CD4-positive, CD25-positive, alpha-beta regulatory T cell (primary cell): ENCODE results near the gene TYMP. TPM values are rescaled to one million over a fixed set of nuclear protein-coding genes. Genes with fewer than 3 reads are reported as not detected.

Experiments used
- ATAC-seq, 2 donors: fragments of 150-1000 bp; cut with Tn5 transposase; one replicate each; pipeline ENCODE4 v1.10.0; 2021; ENCODE audit warnings: low read depth in 2 of 2, moderate number of reproducible peaks in 2 of 2, moderate library complexity in 1 of 2
- DNase-seq, 3 donors: peaks; one replicate each; pipeline versions ENCODE4 v3.0.0 to v3.0.0-alpha.2; 2012 to 2022; ENCODE audit warnings: mixed read lengths in 1 of 3
- H3K27ac ChIP-seq: one replicate; pipeline ENCODE4 v1.7.0; 2013; ENCODE audit warnings: mild to moderate bottlenecking, low read length; ENCODE audit not compliant: insufficient read depth, poor library complexity, severe bottlenecking
- H3K27me3 ChIP-seq: one replicate; pipeline ENCODE4 v1.7.0; 2013; ENCODE audit warnings: low read length; ENCODE audit not compliant: control insufficient read depth, insufficient read depth
- H3K36me3 ChIP-seq: one replicate; pipeline ENCODE4 v1.7.0; 2013; ENCODE audit warnings: mild to moderate bottlenecking, low read length, moderate library complexity; ENCODE audit not compliant: control insufficient read depth, insufficient read depth
- H3K4me1 ChIP-seq: 2 replicates; pipeline ENCODE4 v1.7.0; 2013; ENCODE audit warnings: mild to moderate bottlenecking, low read length; ENCODE audit not compliant: insufficient read depth, control insufficient read depth, poor library complexity, severe bottlenecking
- H3K4me3 ChIP-seq: one replicate; pipeline ENCODE4 v1.7.0; 2013; ENCODE audit warnings: low read depth, mild to moderate bottlenecking, low read length, moderate library complexity
- H3K9me3 ChIP-seq, 2 experiments: 1 replicate in 1 of 2; 2 replicates in 1 of 2; pipeline ENCODE4 v1.7.0; 2013; ENCODE audit warnings: low read length in 2 of 2, mild to moderate bottlenecking in 1 of 2, moderate library complexity in 1 of 2; ENCODE audit not compliant: control insufficient read depth in 2 of 2
- H3K27ac Mint-ChIP-seq, 3 donors: one replicate each; pipeline ENCODE4 v1.8.0; 2020 to 2022; ENCODE audit warnings: mild to moderate bottlenecking in 3 of 3, mixed read lengths in 3 of 3, moderate library complexity in 2 of 3
- H3K27me3 Mint-ChIP-seq: one replicate; pipeline ENCODE4 v1.8.0; 2022; ENCODE audit warnings: mild to moderate bottlenecking, mixed read lengths
- H3K36me3 Mint-ChIP-seq: one replicate; pipeline ENCODE4 v1.8.0; 2020; ENCODE audit warnings: mixed read lengths
- H3K4me1 Mint-ChIP-seq, 4 donors: one replicate each; pipeline ENCODE4 v1.8.0; 2020 to 2022; ENCODE audit warnings: mixed read lengths in 4 of 4, mild to moderate bottlenecking in 1 of 4
- H3K4me3 Mint-ChIP-seq, 4 donors: one replicate each; pipeline ENCODE4 v1.8.0; 2020 to 2022; ENCODE audit warnings: mild to moderate bottlenecking in 4 of 4, mixed read lengths in 4 of 4, moderate library complexity in 3 of 4
- H3K9me3 Mint-ChIP-seq, 7 donors: one replicate each; pipeline ENCODE4 v1.8.0; 2020 to 2022; ENCODE audit warnings: mixed read lengths in 7 of 7, mild to moderate bottlenecking in 3 of 7, moderate library complexity in 2 of 7
- polyA plus RNA-seq, 4 donors: library from polyadenylated mRNA; unstranded; fragments of 300-500 nt; fragmentation: Illumina TruSeq; gene quantifications; one replicate each; pipeline ENCODE4 v1.2.3, GENCODE V29; 2021
- total RNA-seq: library from RNA; stranded (reverse); gene quantifications from one replicate; pipeline ENCODE4 v1.2.3, GENCODE V29; 2022

The TYMP gene
- total and polyA plus RNA-seq, 5 donors from 2014 or later: 29.2 to 65.2 (median 46.9) TPM

- Mint-ChIP-seq H3K27me3 (peaks cover 4% of the 10 kb centered on the region), H3K4me1 (peaks cover 0 to 5% (median 2%) of the 10 kb centered on the region in 4 donors), H3K27ac (no peak overlapping the region), H3K4me3 (no peak overlapping the region), H3K9me3 (no peaks in the 10 kb centered on the region), H3K36me3 (peaks cover 25% of the 10 kb centered on the region)
- Histone ChIP-seq H3K4me3 (no peak overlapping the region), H3K27me3 (no peaks in the 10 kb centered on the region), H3K36me3 (peaks cover 35% of the 10 kb centered on the region), H3K27ac (no peak overlapping the region), H3K4me1 (peaks cover 2% of the 10 kb centered on the region), H3K9me3 (no peaks in the 10 kb centered on the region)
- no peak for ATAC-seq
- no peak for DNase-seq
Measured at GRCh38 chr22:50568626-50569025, 38.8 kb upstream of the TYMP start.

DNA sequence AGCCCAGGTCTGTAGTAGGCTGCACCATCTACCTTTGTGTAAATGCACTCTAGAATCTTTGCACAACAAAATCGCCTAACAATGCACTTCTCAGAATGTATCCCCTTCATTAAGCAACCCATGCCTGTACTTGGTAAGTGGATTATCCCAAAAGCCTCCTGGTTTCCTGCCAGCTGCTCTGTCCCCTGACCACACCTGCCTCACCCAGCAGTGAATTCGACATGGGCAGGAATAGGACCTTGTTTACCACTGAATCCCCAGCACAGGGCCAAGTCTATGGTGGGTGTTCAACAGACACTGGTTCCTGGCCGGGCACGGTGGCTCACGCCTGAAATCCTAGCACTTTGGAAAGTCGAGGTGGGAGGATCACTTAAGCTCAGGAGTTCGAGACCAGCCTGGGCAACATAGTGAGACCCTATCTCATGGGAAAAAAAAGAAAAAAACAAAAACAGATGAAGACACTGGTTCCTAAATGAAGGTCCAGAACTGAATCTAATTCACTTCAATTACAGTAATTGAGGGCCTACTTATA lies 38.0 kb upstream of the TYMP start:
- no peak overlapping the region for H3K4me3 Mint-ChIP-seq
- Histone ChIP-seq H3K9me3 (no peaks in the 10 kb centered on the region), H3K4me3 (no peak overlapping the region), H3K27ac (no peak overlapping the region), H3K4me1 (peaks cover 10% of the 10 kb centered on the region), H3K36me3 (peaks cover 35% of the 10 kb centered on the region), H3K27me3 (no peaks in the 10 kb centered on the region)
- no peak for ATAC-seq
- H3K9me3 Mint-ChIP-seq: no peaks in the 10 kb centered on the region
- peaks cover 0 to 13% (median 8%) of the 10 kb centered on the region in 4 donors for H3K4me1 Mint-ChIP-seq
- H3K27ac Mint-ChIP-seq: no peak overlapping the region
- peaks cover 6% of the 10 kb centered on the region for H3K27me3 Mint-ChIP-seq
- H3K36me3 Mint-ChIP-seq: peaks cover 25% of the 10 kb centered on the region
- DNase-seq: no peak

- no peak overlapping the region for H3K27ac Mint-ChIP-seq
- Histone ChIP-seq H3K36me3 (peaks cover 9% of the 10 kb centered on the region), H3K27ac (no peak overlapping the region), H3K27me3 (no peaks in the 10 kb centered on the region), H3K4me3 (no peak overlapping the region), H3K4me1 (peaks cover 10% of the 10 kb centered on the region), H3K9me3 (no peaks in the 10 kb centered on the region)
- peaks cover 0 to 23% (median 15%) of the 10 kb centered on the region in 4 donors for H3K4me1 Mint-ChIP-seq
- H3K9me3 Mint-ChIP-seq: peaks cover 0 to 2% (median 0%) of the 10 kb centered on the region in 7 donors
- H3K27me3 Mint-ChIP-seq: peaks cover 20% of the 10 kb centered on the region
- DNase-seq: no peak
- peak overlapping the region in 2 of 4 donors; percentile 26 to 95 for H3K4me3 Mint-ChIP-seq
- peaks cover 3% of the 10 kb centered on the region for H3K36me3 Mint-ChIP-seq
- ATAC-seq: no peak
Measured at GRCh38 chr22:50564289-50564688, 34.5 kb upstream of the TYMP start.

- peaks cover 2% of the 10 kb centered on the region for H3K36me3 ChIP-seq
- Mint-ChIP-seq H3K36me3 (peaks cover 3% of the 10 kb centered on the region), H3K9me3 (peaks cover 0 to 2% (median 0%) of the 10 kb centered on the region in 7 donors), H3K4me3 (peak overlapping the region; percentile 92 to 95 (median 94)), H3K27me3 (peaks cover 20% of the 10 kb centered on the region), H3K27ac (peak overlapping the region; percentile 88 to 94 (median 90)), H3K4me1 (peaks cover 0 to 23% (median 15%) of the 10 kb centered on the region in 4 donors)
- no peaks in the 10 kb centered on the region for H3K9me3 ChIP-seq
- H3K4me3 ChIP-seq: peak overlapping the region; percentile 69
- H3K27ac ChIP-seq: peak overlapping the region; percentile 55
- no peak for ATAC-seq
- H3K4me1 ChIP-seq: peaks cover 10% of the 10 kb centered on the region
- DNase-seq: no peak
- H3K27me3 ChIP-seq: no peaks in the 10 kb centered on the region
Measured at GRCh38 chr22:50563413-50564160, 33.8 kb upstream of the TYMP start.

DNA sequence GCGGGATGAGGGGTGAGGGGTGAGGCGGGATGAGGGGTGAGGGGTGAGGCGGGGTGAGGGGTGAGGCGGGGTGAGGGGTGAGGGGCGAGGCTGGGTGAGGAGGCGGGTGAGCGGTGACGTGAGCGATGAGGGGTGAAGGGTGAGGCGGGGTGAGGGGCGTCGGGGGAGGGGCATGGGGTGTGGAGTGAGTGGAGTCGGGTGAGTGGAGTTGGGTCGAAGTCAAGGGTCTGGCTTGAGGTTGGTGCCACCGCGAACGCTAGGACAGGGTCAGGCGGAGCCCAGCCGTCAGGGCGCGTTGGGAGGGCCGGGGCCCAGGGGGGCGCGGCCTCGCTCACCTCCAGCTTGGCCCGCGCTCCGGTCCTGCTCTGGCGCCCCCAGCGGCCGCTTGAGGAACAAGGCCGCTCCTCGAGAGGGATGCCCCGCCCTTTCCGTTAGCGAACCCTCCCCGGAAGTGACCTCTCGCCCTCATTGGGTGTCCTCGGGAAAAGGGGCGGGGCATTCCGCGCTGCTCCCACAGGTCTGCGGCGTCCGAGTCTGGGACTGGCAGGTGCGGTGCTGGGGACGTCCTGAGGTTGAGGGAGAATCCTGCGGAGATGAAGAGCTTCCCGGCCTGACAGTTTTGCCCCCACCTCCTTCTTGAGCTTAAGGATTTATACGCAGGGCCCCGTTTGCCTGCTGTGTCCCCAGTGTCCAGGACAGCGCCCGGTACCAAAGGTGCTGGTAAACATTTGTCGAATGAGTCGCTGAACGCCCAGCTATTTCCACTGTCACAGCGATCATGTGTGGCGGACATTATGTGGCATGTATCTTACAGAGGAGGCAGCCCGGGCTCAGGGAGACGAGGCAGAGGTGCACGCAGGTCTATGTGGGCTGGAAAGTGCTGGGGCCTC lies 33.0 kb upstream of the TYMP start, which contains the start of gene SYCE3:
TSS of gene SYCE3 (minus strand) at position 397 of the 890 bp plus-strand sequence. CDS start 6,514 bp downstream, outside the sequence.
- peaks cover 0 to 2% (median 0%) of the 10 kb centered on the region in 7 donors for H3K9me3 Mint-ChIP-seq
- H3K27ac ChIP-seq: peak within 1 kb of the TSS; percentile 55
- H3K27me3 ChIP-seq: no peaks in the 10 kb centered on the region
- H3K9me3 ChIP-seq: no peaks in the 10 kb centered on the region
- peaks cover 0 to 23% (median 15%) of the 10 kb centered on the region in 4 donors for H3K4me1 Mint-ChIP-seq
- H3K4me1 ChIP-seq: peaks cover 10% of the 10 kb centered on the region
- no peaks in the 10 kb centered on the region for H3K36me3 ChIP-seq
- ATAC-seq (peak; percentile 97 to 98), DNase-seq (peak; percentile 95 to 96 (median 96))
- H3K27me3 Mint-ChIP-seq: peaks cover 22% of the 10 kb centered on the region
- peak within 1 kb of the TSS; percentile 92 to 95 (median 94) for H3K4me3 Mint-ChIP-seq
- peaks cover 2% of the 10 kb centered on the region for H3K36me3 Mint-ChIP-seq
- H3K27ac Mint-ChIP-seq: peak within 1 kb of the TSS; percentile 88 to 94 (median 90)
- peak within 1 kb of the TSS; percentile 69 for H3K4me3 ChIP-seq

DNA sequence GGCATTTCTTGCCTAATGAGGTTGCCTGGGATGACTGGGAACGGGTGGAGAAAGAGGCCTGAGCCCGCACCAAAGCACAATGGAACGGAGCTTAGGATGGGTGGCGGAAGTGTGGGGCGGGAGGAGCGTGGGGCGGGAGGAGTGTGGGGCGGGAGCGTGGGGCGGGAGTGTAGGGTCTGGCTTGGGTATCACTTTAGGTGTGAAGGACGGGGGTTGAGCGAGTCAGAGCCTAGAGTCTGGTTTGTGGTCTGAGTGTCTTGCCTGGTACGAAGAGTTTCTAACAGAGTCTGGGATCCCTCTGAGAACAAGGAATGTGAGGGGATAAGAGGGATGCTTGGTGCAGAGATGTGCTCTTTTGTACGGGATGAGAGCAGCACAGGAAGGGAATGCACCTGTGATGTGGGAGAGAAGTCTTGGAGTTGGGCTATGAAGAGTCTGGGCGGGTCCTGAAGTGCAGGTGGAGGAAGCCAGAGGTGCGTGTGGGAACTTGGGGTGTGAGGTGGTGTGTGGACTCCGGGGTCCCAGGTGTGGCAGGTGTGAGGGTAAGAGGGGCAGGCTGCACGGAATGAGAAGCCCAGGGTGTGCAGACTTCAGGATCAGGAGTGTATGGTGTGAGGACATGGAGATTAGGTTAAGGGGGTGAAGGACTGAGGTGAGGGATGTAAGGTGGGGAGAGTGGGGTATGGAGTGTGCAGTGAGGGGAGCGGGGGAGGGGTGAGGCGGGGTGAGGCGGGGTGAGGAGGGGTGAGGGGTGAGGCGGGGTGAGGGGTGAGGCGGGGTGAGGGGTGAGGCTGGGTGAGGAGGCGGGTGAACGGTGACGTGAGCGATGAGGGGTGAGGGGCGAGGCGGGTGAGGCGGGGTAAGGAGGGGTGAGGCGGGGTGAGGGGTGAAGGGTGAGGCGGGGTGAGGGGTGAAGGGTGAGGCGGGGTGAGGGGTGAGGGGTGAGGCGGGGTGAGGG lies 31.9 kb upstream of the TYMP start:
- Mint-ChIP-seq H3K4me3 (peak overlapping the region; percentile 62 to 91 (median 84)), H3K27ac (peak overlapping the region in 2 of 3 donors; percentile 2 to 36), H3K36me3 (no peaks in the 10 kb centered on the region), H3K9me3 (peaks cover 0 to 2% (median 0%) of the 10 kb centered on the region in 7 donors), H3K27me3 (peaks cover 22% of the 10 kb centered on the region), H3K4me1 (peaks cover 0 to 23% (median 15%) of the 10 kb centered on the region in 4 donors)
- Histone ChIP-seq H3K4me1 (peaks cover 10% of the 10 kb centered on the region), H3K36me3 (no peaks in the 10 kb centered on the region), H3K4me3 (no peak overlapping the region), H3K27me3 (no peaks in the 10 kb centered on the region), H3K27ac (no peak overlapping the region), H3K9me3 (no peaks in the 10 kb centered on the region)
- ATAC-seq (no peak), DNase-seq (no peak)
